Activated CD4-positive, alpha-beta T cell treated with anti-CD3 and anti-CD28 coated beads, Interleukin-2, amount 50 U/mL, for 24 hours (primary cell): ENCODE measurements around the gene MAN2C1.
A peak's percentile ranks its signal among the peaks of the same experiment; 100 is the strongest.
"Not testable (repeated sequence)": the region's sequence is repeated elsewhere in the genome, so short reads cannot be mapped to it uniquely, and the experiment has no call there.

Experiments
- DNase-seq, 2 donors: peaks; one replicate each; pipeline ENCODE4 v3.0.0-alpha.2; 2020; ENCODE audit warnings: low read depth in 1 of 2, low spot score in 1 of 2

Gene MAN2C1

GRCh38 chr15:75367913-75368688, at the start of gene MAN2C1:
MAN2C1 (minus strand) TSS chr15:75368607; CDS start chr15:75368583, 24 bp downstream.
- peak; percentile 85 to 93 for DNase-seq

DNA sequence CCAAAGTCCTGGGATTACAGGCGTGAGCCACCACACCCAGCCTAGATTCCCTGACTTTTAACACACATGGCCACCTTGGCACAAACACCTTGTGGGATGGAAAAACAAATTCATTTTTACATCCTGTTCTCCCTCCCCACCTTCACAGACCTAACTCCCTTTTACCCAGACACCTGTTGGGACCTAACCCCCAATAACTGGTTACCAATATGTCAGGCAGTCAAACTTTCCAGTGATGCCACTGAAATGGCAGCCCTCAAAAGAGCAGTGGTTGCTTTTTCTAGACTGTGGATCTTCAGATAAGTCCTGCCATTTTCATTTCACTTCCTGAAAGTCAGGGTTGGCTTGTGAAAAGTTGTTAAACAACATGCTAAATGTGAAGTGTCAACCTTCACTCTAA, 48.2 kb upstream of the MAN2C1 start:
- no peak for DNase-seq

GRCh38 chr15:75410196-75410595, 41.8 kb upstream of the MAN2C1 start:
- DNase-seq = no peak

DNA sequence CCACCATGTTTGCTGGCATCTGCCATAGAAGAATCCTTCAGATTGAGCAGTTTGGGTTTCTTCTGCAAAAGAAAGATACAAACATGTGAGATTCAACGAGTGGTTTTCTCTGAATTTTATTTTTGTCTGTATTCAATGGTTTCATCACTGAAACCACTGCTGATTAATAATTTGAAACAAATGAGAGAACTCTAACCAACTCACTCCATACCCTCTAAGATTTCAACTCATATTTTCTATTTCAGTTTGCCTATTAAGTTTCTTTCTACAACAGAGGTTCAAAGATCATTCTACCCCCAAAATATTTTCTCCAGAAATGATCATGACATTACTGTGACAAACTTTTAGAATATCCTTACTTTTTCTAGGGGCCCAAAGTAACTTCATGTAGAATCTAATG, 38.7 kb upstream of the MAN2C1 start:
- no peak for DNase-seq

GRCh38 chr15:75403892-75404291, 35.5 kb upstream of the MAN2C1 start:
- DNase-seq = no peak

GRCh38 chr15:75397494-75397893, 29.1 kb upstream of the MAN2C1 start:
- no peak for DNase-seq

DNA sequence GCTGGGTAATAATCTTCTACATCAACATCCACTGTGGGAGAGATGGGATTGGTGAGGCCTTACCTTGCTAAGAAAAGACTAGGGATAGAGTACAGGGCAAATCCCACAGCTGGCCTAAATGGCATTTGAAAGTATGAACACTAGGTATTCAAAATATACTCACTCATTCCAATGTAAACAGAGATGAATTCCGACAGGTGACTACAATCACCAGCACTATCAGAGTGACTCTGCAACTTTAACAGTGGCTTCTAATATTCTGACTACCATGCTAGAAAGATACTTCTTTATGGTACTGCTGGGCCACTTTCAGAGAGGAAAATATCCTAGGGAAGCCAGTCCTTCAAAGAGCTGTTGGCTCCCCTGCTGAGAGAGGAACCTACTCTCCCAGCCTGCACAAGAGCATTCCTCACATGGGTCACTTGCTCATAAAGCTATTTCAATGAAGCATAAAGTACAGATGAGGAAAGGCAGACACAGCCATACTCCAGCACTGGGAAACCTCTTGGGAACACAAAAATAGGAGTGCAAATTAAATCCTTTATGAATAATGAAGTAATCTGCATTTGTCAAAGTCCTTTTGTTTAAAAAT, 21.5 kb upstream of the MAN2C1 start:
- DNase-seq = no peak

- DNase-seq = not testable (repeated sequence)
Observed at GRCh38 chr15:75383986-75384385, 15.6 kb upstream of the MAN2C1 start.

DNA sequence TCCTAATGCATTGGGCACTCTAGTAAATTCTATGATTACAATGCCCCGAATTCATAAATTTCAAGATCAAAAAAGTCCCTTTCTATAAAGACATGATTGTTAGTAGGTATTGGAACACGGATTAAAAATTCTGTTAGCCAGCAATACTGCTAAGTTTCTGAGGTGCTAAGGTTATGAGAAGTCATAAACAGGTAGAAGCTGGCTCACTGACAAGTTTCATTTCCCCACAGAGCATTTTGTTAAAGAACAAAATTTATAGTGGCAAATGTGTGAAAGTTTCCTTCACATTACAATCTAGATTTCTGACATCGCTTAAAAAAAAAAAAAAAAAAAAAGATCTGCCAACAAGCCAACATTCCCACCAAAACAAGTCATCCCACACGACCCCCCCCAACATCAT, 12.4 kb upstream of the MAN2C1 start:
- no peak for DNase-seq

- DNase-seq = no peak
Observed at GRCh38 chr15:75371901-75372688, 3.7 kb upstream of the MAN2C1 start.

DNA sequence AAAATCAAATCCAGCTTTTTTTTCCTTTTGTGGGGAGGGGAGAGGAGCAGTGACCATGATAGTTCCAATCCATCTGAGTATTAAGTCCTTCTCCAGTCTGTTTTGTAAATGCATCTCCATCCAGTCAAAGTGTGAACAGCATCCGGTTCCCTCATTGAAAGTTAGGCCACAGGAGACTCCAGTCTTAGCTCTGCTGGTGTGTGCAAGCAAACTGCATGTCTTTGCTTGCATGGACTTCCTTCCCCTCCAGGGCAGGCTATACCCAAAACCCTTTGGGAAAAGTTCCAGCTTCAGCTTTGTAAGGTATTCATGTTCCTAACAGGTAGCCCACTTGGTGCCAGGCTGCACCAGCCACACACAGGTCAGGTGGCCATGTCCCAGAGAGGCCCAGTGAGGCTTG, 3.1 kb upstream of the MAN2C1 start:
- DNase-seq = no peak

DNA sequence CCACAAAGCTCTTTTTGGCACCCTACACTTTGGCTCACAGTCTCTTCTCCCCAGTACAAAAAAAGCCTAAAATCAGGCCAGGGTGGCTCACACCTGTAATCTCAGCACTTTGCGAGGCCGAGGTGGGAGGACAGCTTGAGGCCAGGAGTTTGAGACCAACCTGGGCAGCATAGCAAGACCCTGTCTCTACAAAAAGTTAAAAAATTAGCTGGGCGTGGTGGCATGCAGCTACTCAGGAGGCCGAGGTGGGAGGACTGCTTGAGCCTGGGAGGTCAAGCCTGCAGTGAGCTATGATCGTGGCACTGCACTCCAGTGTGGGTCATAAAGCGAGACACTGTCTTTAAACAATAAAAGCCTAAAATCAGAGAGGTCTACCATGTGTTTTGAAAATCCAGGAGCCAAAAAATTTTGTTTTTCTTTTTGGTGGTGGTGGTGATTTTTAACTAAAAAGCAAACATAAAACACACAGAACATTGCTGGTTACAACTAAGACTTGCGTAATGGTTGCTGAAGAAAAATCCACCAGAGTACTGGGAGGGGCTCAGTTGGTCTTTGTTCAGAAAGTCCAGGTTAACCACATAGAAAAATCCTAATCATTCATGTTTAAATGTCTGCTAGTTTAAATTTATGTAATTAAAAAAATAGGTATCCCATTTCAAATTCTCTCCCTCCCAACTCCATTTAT, 1.6 kb upstream of the MAN2C1 start:
- no peak for DNase-seq

- DNase-seq = no peak
Observed at GRCh38 chr15:75368689-75369239, 357 bp upstream of the MAN2C1 start.

- no peak for DNase-seq
Observed at GRCh38 chr15:75367406-75367912, 948 bp downstream of the MAN2C1 start.

GRCh38 chr15:75367006-75367405, 1.4 kb downstream of the MAN2C1 start:
- no peak for DNase-seq

GRCh38 chr15:75366163-75366562, 2.2 kb downstream of the MAN2C1 start:
- no peak for DNase-seq

- no peak for DNase-seq
Observed at GRCh38 chr15:75364881-75365280, 3.5 kb downstream of the MAN2C1 start.

DNA sequence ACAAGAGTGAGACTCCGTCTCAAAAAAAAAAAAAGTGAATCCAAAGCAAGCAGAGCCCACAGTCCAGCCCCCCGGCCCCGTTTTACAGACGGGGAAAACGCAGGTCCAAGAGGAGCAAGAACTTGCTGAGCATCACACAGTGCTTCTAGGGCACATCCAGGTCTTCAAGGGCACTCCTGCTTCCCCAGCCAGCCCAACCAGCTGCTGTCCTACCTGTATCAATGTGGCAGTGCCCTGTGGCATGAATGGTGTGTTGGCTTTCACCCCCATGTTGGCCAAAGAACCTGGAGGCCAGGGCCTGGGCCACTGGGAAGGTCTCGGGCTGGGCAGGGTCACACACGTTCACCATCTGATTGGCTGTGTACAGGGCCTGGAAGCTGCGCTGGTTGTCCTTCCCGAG, 4.6 kb downstream of the MAN2C1 start:
- DNase-seq = no peak

GRCh38 chr15:75362642-75363249, 5.7 kb downstream of the MAN2C1 start:
- DNase-seq = no peak

DNA sequence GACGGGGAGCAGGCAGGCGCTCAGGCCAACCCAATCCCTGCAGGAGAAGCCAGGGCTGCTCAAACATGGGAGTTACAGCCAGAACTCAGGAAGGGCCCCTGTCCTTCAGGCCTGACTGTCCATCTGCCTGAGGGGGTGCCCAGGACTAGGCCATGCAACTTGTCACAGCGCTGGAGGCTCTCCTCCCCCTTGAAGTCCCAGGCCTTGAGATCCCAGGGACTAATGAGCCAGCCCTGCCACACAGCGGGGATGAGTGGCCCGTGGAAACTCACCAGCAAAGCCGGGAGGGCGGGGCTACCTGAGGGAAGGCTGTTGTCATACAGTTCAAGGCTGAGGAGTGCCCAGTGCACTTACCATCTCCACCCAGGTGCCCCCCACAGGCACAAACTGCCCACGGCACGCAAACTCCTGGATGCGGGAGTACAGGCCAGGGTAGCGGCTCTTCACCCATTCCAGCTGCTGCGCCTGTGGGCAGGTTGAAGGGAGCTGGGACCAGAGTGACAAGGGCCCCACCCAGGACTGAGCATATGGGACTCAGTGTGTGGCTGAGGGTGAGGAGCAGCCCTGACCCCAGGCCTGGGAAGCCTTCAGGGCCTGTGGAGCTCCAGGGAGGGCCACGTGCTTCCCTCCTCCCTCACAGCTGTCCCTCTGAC, 6.3 kb downstream of the MAN2C1 start:
- no peak for DNase-seq
